HG03103 (cell line): ENCODE measurements around the gene USP37.

ENCODE experiments used
- ATAC-seq: cut with Tn5 transposase; IDR thresholded peaks from one replicate; pipeline ENCODE4 v1.9.1; 2021; ENCODE audit warnings: low read depth; ENCODE audit not compliant: unreplicated experiment

USP37 gene

GRCh38 chr2:218479595-218479994 is 88.6 kb downstream of the USP37 start:
- ATAC-seq: no peak

- ATAC-seq: no peak
Measured at GRCh38 chr2:218478544-218478943, 89.6 kb downstream of the USP37 start.

GRCh38 chr2:218477247-218477646 is 90.9 kb downstream of the USP37 start:
- no peak for ATAC-seq

- no peak for ATAC-seq
Measured at GRCh38 chr2:218476676-218477075, 91.5 kb downstream of the USP37 start.

GRCh38 chr2:218474527-218474926 is 93.6 kb downstream of the USP37 start:
- no peak for ATAC-seq

- no peak for ATAC-seq
Measured at GRCh38 chr2:218472988-218473387, 95.2 kb downstream of the USP37 start.

- no peak for ATAC-seq
Measured at GRCh38 chr2:218471982-218472381, 96.2 kb downstream of the USP37 start.

GRCh38 chr2:218471036-218471435 is 97.1 kb downstream of the USP37 start:
- ATAC-seq: no peak

- no peak for ATAC-seq
Measured at GRCh38 chr2:218470448-218470847, 97.7 kb downstream of the USP37 start.

- no peak for ATAC-seq
Measured at GRCh38 chr2:218465987-218466633, 102.0 kb downstream of the USP37 start.

- ATAC-seq: no peak
Measured at GRCh38 chr2:218458598-218458997, 109.6 kb downstream of the USP37 start.

- ATAC-seq: no peak
Measured at GRCh38 chr2:218456849-218457248, 111.3 kb downstream of the USP37 start.

- no peak for ATAC-seq
Measured at GRCh38 chr2:218452079-218452478, 116.1 kb downstream of the USP37 start.

- ATAC-seq: no peak
Measured at GRCh38 chr2:218448934-218449333, 119.2 kb downstream of the USP37 start.

GRCh38 chr2:218447072-218447471 is 121.1 kb downstream of the USP37 start:
- ATAC-seq: no peak

- no peak for ATAC-seq
Measured at GRCh38 chr2:218446547-218446946, 121.6 kb downstream of the USP37 start.

- ATAC-seq: no peak
Measured at GRCh38 chr2:218445602-218446001, 122.5 kb downstream of the USP37 start.

GRCh38 chr2:218444692-218445357 is 123.3 kb downstream of the USP37 start:
- ATAC-seq: no peak

GRCh38 chr2:218438596-218438995 is 129.6 kb downstream of the USP37 start:
- no peak for ATAC-seq

GRCh38 chr2:218437969-218438368 is 130.2 kb downstream of the USP37 start:
- ATAC-seq: no peak

- ATAC-seq: no peak
Measured at GRCh38 chr2:218436992-218437391, 131.2 kb downstream of the USP37 start.
